ENCODE results near the gene PCSK9.

DNA sequence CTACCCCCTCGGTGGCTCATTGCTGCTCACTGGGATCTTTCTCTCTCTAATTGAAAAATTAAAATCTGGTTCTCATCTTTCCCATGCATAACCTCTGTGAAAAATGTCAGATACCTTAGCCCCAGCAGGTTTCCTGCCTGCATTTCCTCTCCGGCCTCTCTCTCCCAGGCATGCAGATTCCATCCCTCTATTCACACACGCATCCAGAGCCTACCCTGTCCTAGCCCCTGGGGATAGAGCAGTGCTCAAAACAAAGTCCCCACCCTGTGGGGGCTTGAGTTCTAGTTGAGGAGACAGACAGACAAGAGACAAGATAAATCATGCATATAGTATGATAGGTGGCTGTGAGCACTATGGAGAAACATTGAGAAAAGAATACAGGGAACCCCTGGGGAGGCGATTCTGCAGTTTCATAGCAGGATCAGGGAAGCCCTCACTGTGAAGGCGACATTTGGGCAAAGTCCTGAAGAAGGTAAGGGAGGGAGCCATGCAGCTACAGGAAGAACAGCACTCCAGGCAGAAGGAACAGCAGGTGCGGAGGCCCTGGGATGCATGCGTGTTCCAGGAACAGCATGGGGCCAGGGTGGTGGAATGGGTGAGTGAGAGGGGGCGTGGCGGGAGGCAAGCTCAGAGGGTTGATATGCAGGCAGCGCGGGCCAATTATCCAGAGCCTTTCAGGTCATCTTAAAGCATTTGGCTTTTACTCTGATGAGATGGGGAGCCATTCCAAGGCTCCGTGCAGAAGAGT is 44.2 kb upstream of the PCSK9 start:
- TF ChIP-seq, protein P1, sequence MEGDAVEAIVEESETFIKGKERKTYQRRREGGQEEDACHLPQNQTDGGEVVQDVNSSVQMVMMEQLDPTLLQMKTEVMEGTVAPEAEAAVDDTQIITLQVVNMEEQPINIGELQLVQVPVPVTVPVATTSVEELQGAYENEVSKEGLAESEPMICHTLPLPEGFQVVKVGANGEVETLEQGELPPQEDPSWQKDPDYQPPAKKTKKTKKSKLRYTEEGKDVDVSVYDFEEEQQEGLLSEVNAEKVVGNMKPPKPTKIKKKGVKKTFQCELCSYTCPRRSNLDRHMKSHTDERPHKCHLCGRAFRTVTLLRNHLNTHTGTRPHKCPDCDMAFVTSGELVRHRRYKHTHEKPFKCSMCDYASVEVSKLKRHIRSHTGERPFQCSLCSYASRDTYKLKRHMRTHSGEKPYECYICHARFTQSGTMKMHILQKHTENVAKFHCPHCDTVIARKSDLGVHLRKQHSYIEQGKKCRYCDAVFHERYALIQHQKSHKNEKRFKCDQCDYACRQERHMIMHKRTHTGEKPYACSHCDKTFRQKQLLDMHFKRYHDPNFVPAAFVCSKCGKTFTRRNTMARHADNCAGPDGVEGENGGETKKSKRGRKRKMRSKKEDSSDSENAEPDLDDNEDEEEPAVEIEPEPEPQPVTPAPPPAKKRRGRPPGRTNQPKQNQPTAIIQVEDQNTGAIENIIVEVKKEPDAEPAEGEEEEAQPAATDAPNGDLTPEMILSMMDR (IDR thresholded peaks at IDR 0.05): no peak
- no peak for TF ChIP-seq POLR2A (IDR thresholded peaks at IDR 0.05)
